ENCODE measurements around the gene CORT. TPM values are rescaled to one million over a fixed set of nuclear protein-coding genes. Genes with fewer than 3 reads are reported as not detected.

The CORT gene
- total RNA-seq, 1 experiment from 2014 or later, result 1.6 TPM

DNA sequence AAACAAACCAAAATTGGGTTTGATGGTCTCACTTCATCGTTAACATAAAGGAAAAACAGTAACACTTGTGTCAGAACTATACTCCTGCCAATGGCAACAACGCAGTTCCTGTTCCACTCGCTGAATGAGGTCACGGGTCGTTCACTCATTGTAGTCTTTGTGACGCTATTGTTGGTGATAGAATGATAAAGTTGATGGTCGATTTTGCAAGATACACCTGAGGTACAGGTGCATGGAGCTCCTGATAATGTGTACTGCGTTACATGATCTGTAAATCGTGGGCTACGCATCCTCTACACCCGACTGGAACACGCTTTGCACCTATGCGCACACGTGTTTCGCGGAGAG lies 20.0 kb upstream of the CORT start:
- no peaks in the 10 kb centered on the region for H3K9me3 ChIP-seq (ENCODE audit: insufficient read depth, low read depth)
- no peak for TF ChIP-seq EZH2 (IDR thresholded peaks at IDR 0.05; ENCODE audit: low read depth)
- TF ChIP-seq, protein P1, sequence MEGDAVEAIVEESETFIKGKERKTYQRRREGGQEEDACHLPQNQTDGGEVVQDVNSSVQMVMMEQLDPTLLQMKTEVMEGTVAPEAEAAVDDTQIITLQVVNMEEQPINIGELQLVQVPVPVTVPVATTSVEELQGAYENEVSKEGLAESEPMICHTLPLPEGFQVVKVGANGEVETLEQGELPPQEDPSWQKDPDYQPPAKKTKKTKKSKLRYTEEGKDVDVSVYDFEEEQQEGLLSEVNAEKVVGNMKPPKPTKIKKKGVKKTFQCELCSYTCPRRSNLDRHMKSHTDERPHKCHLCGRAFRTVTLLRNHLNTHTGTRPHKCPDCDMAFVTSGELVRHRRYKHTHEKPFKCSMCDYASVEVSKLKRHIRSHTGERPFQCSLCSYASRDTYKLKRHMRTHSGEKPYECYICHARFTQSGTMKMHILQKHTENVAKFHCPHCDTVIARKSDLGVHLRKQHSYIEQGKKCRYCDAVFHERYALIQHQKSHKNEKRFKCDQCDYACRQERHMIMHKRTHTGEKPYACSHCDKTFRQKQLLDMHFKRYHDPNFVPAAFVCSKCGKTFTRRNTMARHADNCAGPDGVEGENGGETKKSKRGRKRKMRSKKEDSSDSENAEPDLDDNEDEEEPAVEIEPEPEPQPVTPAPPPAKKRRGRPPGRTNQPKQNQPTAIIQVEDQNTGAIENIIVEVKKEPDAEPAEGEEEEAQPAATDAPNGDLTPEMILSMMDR (conservative IDR thresholded peaks at IDR 0.05), result no peak
- H3K79me2 ChIP-seq (ENCODE audit: low read depth), result peaks cover 13% of the 10 kb centered on the region

DNA sequence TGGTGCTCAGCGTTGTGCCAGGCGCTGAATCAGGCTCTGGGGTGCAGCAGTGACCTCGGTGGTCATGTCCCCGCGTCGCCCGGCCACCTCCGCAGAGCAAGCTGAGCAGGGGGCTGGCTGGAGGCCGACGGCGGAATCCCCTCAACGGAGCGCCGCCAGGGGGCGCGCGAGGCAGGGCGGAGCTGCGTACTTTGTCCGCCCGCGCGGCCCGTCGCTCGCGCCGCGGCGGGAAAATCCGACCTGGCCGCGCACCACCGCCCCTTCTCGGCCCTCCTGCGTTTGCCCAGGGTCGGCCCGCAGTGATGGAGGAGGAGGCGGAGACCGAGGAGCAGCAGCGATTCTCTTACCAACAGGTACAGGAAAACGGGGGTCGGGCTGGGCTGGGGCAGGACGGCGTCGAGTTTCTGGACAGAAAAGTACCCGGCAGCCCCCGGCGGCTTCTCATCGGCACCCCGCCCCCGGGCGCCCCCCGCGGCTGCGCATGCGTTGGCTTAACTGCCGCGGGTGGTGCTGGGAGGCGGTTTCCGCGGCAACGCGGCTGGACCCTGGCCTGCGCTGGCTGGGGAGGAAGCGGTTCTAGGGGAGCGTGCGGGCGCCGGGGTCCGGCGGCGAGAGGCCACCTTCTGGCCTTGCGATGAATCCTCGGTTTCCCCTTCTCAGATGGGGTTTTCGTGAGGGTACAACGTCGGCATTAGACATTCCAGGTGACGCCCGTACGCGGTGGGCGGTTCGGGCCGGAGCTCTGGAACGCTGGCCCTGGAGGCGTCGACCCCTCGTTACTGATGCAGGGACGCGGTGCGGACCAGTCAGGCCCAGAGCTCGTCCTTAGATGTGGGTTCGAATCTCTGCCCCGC lies 19.4 kb upstream of the CORT start, which contains the start of gene CENPS:
TSS of gene CENPS (plus strand) at position 218 of the 854 bp plus-strand sequence. CDS start at position 303, 85 bp downstream.
- Histone ChIP-seq H3K4me1 (replicated peaks; ENCODE audit: insufficient read depth) (peaks cover 10% of the 10 kb centered on the region), H3K36me3 (ENCODE audit: low read depth) (no peaks in the 10 kb centered on the region), H3K27me3 (ENCODE audit: insufficient read depth, low read depth) (no peaks in the 10 kb centered on the region), H4K20me1 (ENCODE audit: insufficient read depth) (no peaks in the 10 kb centered on the region), H3K79me2 (ENCODE audit: low read depth) (peaks cover 13% of the 10 kb centered on the region), H3K4me3 (peak within 1 kb of the TSS; percentile 71), H3K9me3 (ENCODE audit: insufficient read depth, low read depth) (no peaks in the 10 kb centered on the region), H3F3A (ENCODE audit: insufficient read depth, low read depth) (no peaks in the 10 kb centered on the region; the same call in 1 of the 2 replicates), H3K9me2 (ENCODE audit: insufficient read depth) (no peaks in the 10 kb centered on the region), H3K27ac (peak within 1 kb of the TSS; percentile 26; the same call in 1 of the 2 replicates), H2AFZ (peak within 1 kb of the TSS; percentile 93), H3K4me2 (peak within 1 kb of the TSS; percentile 86)
- CTCF ChIA-PET, result interaction anchor here (0.6 to 3.3 kb wide), 3 partner anchors 36 to 64 kb away, joined by 3 to 19 read pairs (median 4); no protein-coding TSS in a partner anchor
- intact Hi-C loops (cut with micrococcal nuclease; ENCODE audit: unreplicated experiment), result loop anchor here (1.0 to 2.0 kb wide), 3 partner anchors 44 to 605 kb away; partner anchors contain the start of gene PEX14
- BruUV-seq (replicated peaks), result TSS peak; percentile 60
- peak; percentile 65 to 90 for DNase-seq
- TF ChIP-seq, protein P1 (conservative IDR thresholded peaks at IDR 0.05), result peak; percentile 82
- TF ChIP-seq EZH2 (IDR thresholded peaks at IDR 0.05; ENCODE audit: low read depth), result no peak
- POLR2A ChIA-PET (ENCODE audit: unreplicated experiment), result interaction anchor here (0.5 to 0.6 kb wide), 2 partner anchors 64 to 397 kb away, joined by 3 read pairs; no protein-coding TSS in a partner anchor

More for the DNA sequence above, 20.0 kb upstream of the CORT start:
- intact Hi-C loops (cut with micrococcal nuclease; ENCODE audit: unreplicated experiment), result loop anchor here (1.0 to 5.0 kb wide), 5 partner anchors 45 to 813 kb away; partner anchors contain the start of genes LZIC, NMNAT1 and PEX14
- CTCF ChIA-PET, result interaction anchor here (0.6 to 3.3 kb wide), 3 partner anchors 43 to 64 kb away, joined by 3 to 19 read pairs (median 3); no protein-coding TSS in a partner anchor
- Histone ChIP-seq H3K4me1 (replicated peaks; ENCODE audit: insufficient read depth) (peaks cover 10% of the 10 kb centered on the region), H3K27ac (no peak overlapping the region), H3K4me3 (peak overlapping the region; percentile 71), H4K20me1 (ENCODE audit: insufficient read depth) (no peaks in the 10 kb centered on the region), H3K9me2 (ENCODE audit: insufficient read depth) (no peaks in the 10 kb centered on the region), H3K36me3 (ENCODE audit: low read depth) (no peaks in the 10 kb centered on the region), H3K4me2 (peak overlapping the region; percentile 86), H3K27me3 (ENCODE audit: insufficient read depth, low read depth) (no peaks in the 10 kb centered on the region), H3F3A (ENCODE audit: insufficient read depth, low read depth) (no peaks in the 10 kb centered on the region; the same call in 1 of the 2 replicates), H2AFZ (peak overlapping the region; percentile 93)
- no TSS peak for BruUV-seq (replicated peaks)
- POLR2A ChIA-PET (ENCODE audit: unreplicated experiment), result interaction anchor here (0.5 kb wide), 1 partner anchor 64 kb away, joined by 3 read pairs; no protein-coding TSS in a partner anchor
- no peak for DNase-seq

DNA sequence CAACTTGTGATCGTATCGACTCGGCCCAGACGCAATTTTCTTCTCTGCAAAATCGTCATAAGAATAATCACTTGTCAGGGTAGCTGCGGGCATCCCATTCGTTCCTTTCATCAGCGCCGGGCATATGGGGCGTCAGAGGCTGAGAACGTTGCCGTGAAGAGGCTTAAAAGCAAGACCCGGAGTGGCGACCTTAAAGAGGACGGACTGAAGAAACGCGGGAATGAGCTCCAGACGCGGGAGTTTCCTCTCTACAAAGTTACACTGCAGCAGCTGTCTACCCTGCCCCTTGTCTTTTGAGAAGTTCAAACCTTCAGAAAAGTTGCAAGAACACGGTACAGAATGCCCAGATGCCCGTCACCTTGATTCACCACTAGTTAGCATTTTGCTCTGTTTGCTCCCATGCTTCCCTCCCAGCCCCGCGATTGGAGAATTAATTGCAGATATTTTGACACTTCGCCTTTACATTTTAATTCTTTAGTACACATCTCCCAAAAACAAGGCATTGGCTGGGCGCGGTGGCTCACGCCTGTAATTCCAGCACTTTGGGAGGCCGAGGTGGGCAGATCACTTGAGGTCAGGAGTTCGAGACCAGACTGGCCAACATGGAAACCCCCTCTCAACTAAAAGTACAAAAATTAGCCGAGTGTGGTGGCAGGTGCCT lies 18.6 kb upstream of the CORT start:
- Histone ChIP-seq H3K4me3 (peak overlapping the region; percentile 71), H3K4me2 (peak overlapping the region; percentile 86), H3K9me2 (ENCODE audit: insufficient read depth) (no peaks in the 10 kb centered on the region), H3K9me3 (ENCODE audit: insufficient read depth, low read depth) (no peaks in the 10 kb centered on the region), H3K36me3 (ENCODE audit: low read depth) (no peaks in the 10 kb centered on the region), H4K20me1 (ENCODE audit: insufficient read depth) (no peaks in the 10 kb centered on the region), H3K27ac (peak overlapping the region; percentile 26; the same call in 1 of the 2 replicates), H2AFZ (peak overlapping the region; percentile 93), H3K79me2 (ENCODE audit: low read depth) (peaks cover 13% of the 10 kb centered on the region), H3K27me3 (ENCODE audit: insufficient read depth, low read depth) (no peaks in the 10 kb centered on the region), H3F3A (ENCODE audit: insufficient read depth, low read depth) (no peaks in the 10 kb centered on the region; the same call in 1 of the 2 replicates), H3K4me1 (replicated peaks; ENCODE audit: insufficient read depth) (peaks cover 10% of the 10 kb centered on the region)
- intact Hi-C loops (cut with micrococcal nuclease; ENCODE audit: unreplicated experiment), result loop anchor here (2.0 kb wide), 1 partner anchor 44 kb away; the partner anchor contains the start of gene PEX14
- DNase-seq, result no peak
- BruUV-seq (replicated peaks), result TSS peak; percentile 49
- ChIA-PET POLR2A (ENCODE audit: unreplicated experiment) (no interaction called here), CTCF (interaction anchor here (3.3 kb wide), 1 partner anchor 63 kb away, joined by 19 read pairs; no protein-coding TSS in a partner anchor)
- no peak for TF ChIP-seq EZH2 (IDR thresholded peaks at IDR 0.05; ENCODE audit: low read depth)
- TF ChIP-seq, protein P1 (conservative IDR thresholded peaks at IDR 0.05), result no peak

Measured in PC-9 (cell line).